PC-3 (cell line): Measurements from ENCODE around the gene PIH1D1.

Source experiments
- CTCF ChIP-seq: fragments of 300-600 bp; sonication (generic); conservative IDR thresholded peaks from 2 replicates; pipeline ENCODE4 v1.5.1; 2017; ENCODE audit warnings: antibody characterized with exemption, low read depth, mild to moderate bottlenecking, low read length
- EZH2 ChIP-seq: fragments of 300-600 bp; sonication (generic); IDR thresholded peaks from one replicate; pipeline ENCODE4 v1.6.1; 2017; ENCODE audit warnings: antibody characterized with exemption, mild to moderate bottlenecking, low read length; ENCODE audit not compliant: unreplicated experiment

- TF ChIP-seq EZH2 (no peak), CTCF (no peak)
Observed at GRCh38 chr19:49415810-49416200, 35.8 kb downstream of the PIH1D1 start.
